PC-3 (cell line): ENCODE data around the gene ETDB. TPM values are rescaled to one million over a fixed set of nuclear protein-coding genes. Genes with fewer than 3 reads are reported as not detected.

Experiments used
- ATAC-seq: fragments of 200-7000 bp; cut with Tn5 transposase; 2 replicates; pipeline ENCODE4 v1.9.1; 2020; ENCODE audit warnings: mild to moderate bottlenecking, moderate library complexity
- BruUV-seq: library from RNA; stranded (reverse); fragments of 400-500 nt; replicated peaks from 2 replicates; lab custom pipeline; 2021; lab: Mats Ljungman, UMichigan
- CTCF ChIA-PET: fragments of 300-600 bp; sonication (Branson Sonifier 250); formaldehyde crosslinking; loops from one replicate; lab custom pipeline; 2022; ENCODE audit warnings: antibody characterized with exemption; lab: Charles Lee
- POLR2A ChIA-PET: fragments of 300-600 bp; sonication (Branson Sonifier 250); formaldehyde crosslinking; loops from one replicate; lab custom pipeline; 2022; ENCODE audit warnings: antibody characterized with exemption; ENCODE audit not compliant: unreplicated experiment; lab: Charles Lee
- DNase-seq: peaks from one replicate; pipeline ENCODE4 v3.0.0-alpha.2; 2015
- H2AFZ ChIP-seq: fragments of 300-600 bp; sonication (generic); 2 replicates; pipeline ENCODE4 v1.6.0; 2016; ENCODE audit warnings: antibody characterized with exemption, low read length
- H3F3A ChIP-seq: fragments of 300-600 bp; sonication (generic); one replicate; pipeline ENCODE4 v1.6.0; 2017; ENCODE audit warnings: antibody characterized with exemption, low read length, control low read depth, mild to moderate bottlenecking; ENCODE audit not compliant: unreplicated experiment
- H3K27ac ChIP-seq: fragments of 300-600 bp; sonication (generic); 2 replicates; pipeline ENCODE4 v1.5.1; 2016; ENCODE audit warnings: mild to moderate bottlenecking, low read length
- H3K27me3 ChIP-seq: fragments of 300-600 bp; sonication (generic); 2 replicates; pipeline ENCODE4 v1.6.1; 2016; ENCODE audit warnings: low read length, mixed read lengths
- H3K36me3 ChIP-seq: fragments of 300-600 bp; sonication (generic); 2 replicates; pipeline ENCODE4 v1.6.1; 2016; ENCODE audit warnings: low read depth, mixed run types, low read length, mixed read lengths
- H3K4me1 ChIP-seq: fragments of 300-600 bp; sonication (generic); 2 replicates; pipeline ENCODE4 v1.5.1; 2016; ENCODE audit warnings: low read length; ENCODE audit not compliant: insufficient read depth
- H3K4me2 ChIP-seq: fragments of 300-600 bp; sonication (generic); 2 replicates; pipeline ENCODE4 v1.6.0; 2016; ENCODE audit warnings: low read length
- H3K4me3 ChIP-seq: fragments of 300-600 bp; sonication (generic); 2 replicates; pipeline ENCODE4 v1.5.1; 2016; ENCODE audit warnings: mild to moderate bottlenecking, low read length, mixed read lengths
- H3K79me2 ChIP-seq: fragments of 300-600 bp; sonication (generic); 2 replicates; pipeline ENCODE4 v1.6.1; 2017; ENCODE audit warnings: low read length, mixed read lengths
- H3K9ac ChIP-seq: fragments of 300-600 bp; sonication (generic); 2 replicates; pipeline ENCODE4 v1.6.0; 2016; ENCODE audit warnings: mild to moderate bottlenecking, low read length
- H3K9me2 ChIP-seq: fragments of 300-600 bp; sonication (generic); replicated peaks from 2 replicates; pipeline ENCODE4 v1.6.1; 2016; ENCODE audit warnings: mixed run types, low read length, mixed read lengths
- H3K9me3 ChIP-seq: fragments of 300-600 bp; sonication (generic); 2 replicates; pipeline ENCODE4 v1.6.1; 2016; ENCODE audit warnings: low read length, mixed read lengths
- H4K20me1 ChIP-seq: fragments of 300-600 bp; sonication (generic); 2 replicates; pipeline ENCODE4 v1.6.1; 2016; ENCODE audit warnings: low read length, mixed read lengths
- CTCF ChIP-seq: fragments of 300-600 bp; sonication (generic); conservative IDR thresholded peaks from 2 replicates; pipeline ENCODE4 v1.5.1; 2017; ENCODE audit warnings: antibody characterized with exemption, low read depth, mild to moderate bottlenecking, low read length
- EZH2 ChIP-seq: fragments of 300-600 bp; sonication (generic); IDR thresholded peaks from one replicate; pipeline ENCODE4 v1.6.1; 2017; ENCODE audit warnings: antibody characterized with exemption, mild to moderate bottlenecking, low read length; ENCODE audit not compliant: unreplicated experiment
- EZH2phosphoT487 ChIP-seq: fragments of 300-600 bp; sonication (generic); IDR thresholded peaks from 2 replicates; pipeline ENCODE4 v1.6.1; 2018; ENCODE audit warnings: mild to moderate bottlenecking, antibody characterized with exemption, low read length, borderline replicate concordance
- intact Hi-C: fragments of 100-400 bp; cut with micrococcal nuclease; formaldehyde crosslinking; loops from 2 replicates; pipeline ENCODE4 v1.9.0; 2023
- total RNA-seq: library from RNA; depleted of rRNA; stranded (reverse); fragments of >200 nt; gene quantifications from 2 replicates; pipeline ENCODE4 v1.2.3, GENCODE V29; 2014

Gene ETDB
- total RNA-seq, 1 experiment from 2014 or later = not detected

- H3K27ac ChIP-seq = no peak overlapping the region
- H4K20me1 ChIP-seq = no peaks in the 10 kb centered on the region
- peaks cover 4% of the 10 kb centered on the region; the same call in 1 of the 2 replicates for H3K4me1 ChIP-seq
- H3K4me3 ChIP-seq = no peak overlapping the region
- no peaks in the 10 kb centered on the region for H3K9me3 ChIP-seq
- H2AFZ ChIP-seq = no peak overlapping the region
- no TSS peak for BruUV-seq
- ATAC-seq = no peak
- no peaks in the 10 kb centered on the region for H3F3A ChIP-seq
- ChIA-PET POLR2A (no interaction called here), CTCF (no interaction called here)
- no peaks in the 10 kb centered on the region for H3K36me3 ChIP-seq
- no peak for DNase-seq
- H3K27me3 ChIP-seq = peaks cover 8% of the 10 kb centered on the region
- no peaks in the 10 kb centered on the region for H3K9me2 ChIP-seq
- H3K9ac ChIP-seq = no peak overlapping the region
- H3K79me2 ChIP-seq = no peaks in the 10 kb centered on the region
- TF ChIP-seq EZH2phosphoT487 (no peak), CTCF (no peak), EZH2 (no peak)
- H3K4me2 ChIP-seq = no peak overlapping the region
- intact Hi-C loops = no loop called here
Observed at GRCh38 chrX:135094726-135095125, 25.6 kb downstream of the ETDB start.

DNA sequence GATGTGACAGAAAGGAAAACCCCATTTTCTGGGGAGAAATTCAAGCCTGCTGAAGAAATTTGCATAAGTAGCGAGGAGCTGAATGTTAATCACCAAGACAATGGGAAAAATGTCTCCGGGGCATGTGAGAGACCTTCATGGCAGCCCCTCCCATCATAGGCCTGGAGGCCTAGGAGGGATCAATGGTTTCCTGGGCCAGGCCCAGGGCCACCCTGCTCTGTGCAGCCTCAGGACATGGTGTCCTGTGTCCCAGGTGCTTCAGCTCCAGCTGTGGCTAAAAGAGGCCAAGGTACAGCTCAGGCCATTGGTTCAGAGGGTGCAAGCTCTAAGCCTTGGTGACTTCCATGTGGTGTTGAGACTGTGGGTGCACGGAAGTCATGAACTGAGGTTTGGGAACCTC, 31.2 kb downstream of the ETDB start:
- Histone ChIP-seq H3K9me3 (no peaks in the 10 kb centered on the region), H3K79me2 (no peaks in the 10 kb centered on the region), H3K9ac (no peak overlapping the region), H3K36me3 (no peaks in the 10 kb centered on the region), H3K4me2 (no peak overlapping the region), H2AFZ (no peak overlapping the region), H3F3A (no peaks in the 10 kb centered on the region), H3K27ac (no peak overlapping the region), H4K20me1 (no peaks in the 10 kb centered on the region), H3K9me2 (no peaks in the 10 kb centered on the region), H3K4me1 (no peaks in the 10 kb centered on the region), H3K27me3 (no peaks in the 10 kb centered on the region), H3K4me3 (no peak overlapping the region)
- CTCF ChIA-PET = no interaction called here
- DNase-seq = no peak
- no peak for ATAC-seq
- TF ChIP-seq EZH2 = no peak
- no peak for TF ChIP-seq CTCF
- no peak for TF ChIP-seq EZH2phosphoT487
- BruUV-seq = no TSS peak
- intact Hi-C loops = no loop called here
- POLR2A ChIA-PET = interaction anchor here (0.6 kb wide), 1 partner anchor 877 kb away, joined by 6 read pairs; no protein-coding TSS in a partner anchor

- no peak overlapping the region for H3K9ac ChIP-seq
- no peak overlapping the region for H3K4me2 ChIP-seq
- ATAC-seq (no peak), DNase-seq (no peak)
- ChIA-PET POLR2A (no interaction called here), CTCF (no interaction called here)
- no peaks in the 10 kb centered on the region for H4K20me1 ChIP-seq
- H3K9me2 ChIP-seq = no peaks in the 10 kb centered on the region
- no peaks in the 10 kb centered on the region for H3F3A ChIP-seq
- no peak overlapping the region for H3K4me3 ChIP-seq
- no peak overlapping the region for H3K27ac ChIP-seq
- BruUV-seq = no TSS peak
- H2AFZ ChIP-seq = no peak overlapping the region
- no peaks in the 10 kb centered on the region for H3K27me3 ChIP-seq
- TF ChIP-seq EZH2phosphoT487 = no peak
- no peak for TF ChIP-seq CTCF
- no peak for TF ChIP-seq EZH2
- no peaks in the 10 kb centered on the region for H3K36me3 ChIP-seq
- no peaks in the 10 kb centered on the region for H3K79me2 ChIP-seq
- intact Hi-C loops = no loop called here
- no peaks in the 10 kb centered on the region for H3K9me3 ChIP-seq
- H3K4me1 ChIP-seq = no peaks in the 10 kb centered on the region
Observed at GRCh38 chrX:135087867-135088266, 32.5 kb downstream of the ETDB start.
